HTR-8/SVneo (cell line): Measurements from ENCODE around the gene CYP2C19.
"Not testable (repeated sequence)": the region's sequence is repeated elsewhere in the genome, so short reads cannot be mapped to it uniquely, and the experiment has no call there.

ENCODE experiments used
- DNase-seq: peaks from one replicate; pipeline ENCODE4 v3.0.0; 2011; ENCODE audit warnings: low spot score, mixed read lengths; ENCODE audit not compliant: insufficient read length
- FAIRE-seq: peaks from 2 replicates; lab custom pipeline; 2011; peaks lifted over from hg19 to GRCh38; lab: Jason Lieb, UNC

Gene CYP2C19

GRCh38 chr10:94762393-94762792 is at the start of gene CYP2C19:
CYP2C19 (plus strand) TSS chr10:94762681; CDS start chr10:94762706, 25 bp downstream.
- DNase-seq = no peak
- FAIRE-seq = no peak

GRCh38 chr10:94725871-94726270 is 36.6 kb upstream of the CYP2C19 start:
- DNase-seq (no peak), FAIRE-seq (no peak)

GRCh38 chr10:94735197-94735596 is 27.3 kb upstream of the CYP2C19 start:
- no peak for FAIRE-seq
- no peak for DNase-seq

GRCh38 chr10:94738588-94738987 is 23.9 kb upstream of the CYP2C19 start:
- FAIRE-seq (no peak), DNase-seq (no peak)

- DNase-seq (no peak), FAIRE-seq (no peak)
Observed at GRCh38 chr10:94747137-94747536, 15.3 kb upstream of the CYP2C19 start.

GRCh38 chr10:94747838-94748237 is 14.6 kb upstream of the CYP2C19 start:
- DNase-seq (no peak), FAIRE-seq (no peak)

- no peak for DNase-seq
- FAIRE-seq = no peak
Observed at GRCh38 chr10:94757916-94758315, 4.6 kb upstream of the CYP2C19 start.

GRCh38 chr10:94760586-94761178 is 1.8 kb upstream of the CYP2C19 start:
- DNase-seq (no peak), FAIRE-seq (no peak)

- DNase-seq, FAIRE-seq: not testable (repeated sequence)
Observed at GRCh38 chr10:94775425-94775824, 12.9 kb downstream of the CYP2C19 start.

GRCh38 chr10:94777886-94778458 is 15.5 kb downstream of the CYP2C19 start:
- FAIRE-seq (no peak), DNase-seq (no peak)

- DNase-seq = no peak
- no peak for FAIRE-seq
Observed at GRCh38 chr10:94780844-94781243, 18.4 kb downstream of the CYP2C19 start.

- DNase-seq = no peak
- no peak for FAIRE-seq
Observed at GRCh38 chr10:94784256-94784655, 21.8 kb downstream of the CYP2C19 start.

- no peak for FAIRE-seq
- DNase-seq = no peak
Observed at GRCh38 chr10:94785211-94785610, 22.7 kb downstream of the CYP2C19 start.

GRCh38 chr10:94800551-94800950 is 38.1 kb downstream of the CYP2C19 start:
- FAIRE-seq, DNase-seq: not testable (repeated sequence)

GRCh38 chr10:94803307-94803706 is 40.8 kb downstream of the CYP2C19 start:
- no peak for DNase-seq
- no peak for FAIRE-seq

- DNase-seq, FAIRE-seq: not testable (repeated sequence)
Observed at GRCh38 chr10:94830025-94830424, 67.5 kb downstream of the CYP2C19 start.

- FAIRE-seq (no peak), DNase-seq (no peak)
Observed at GRCh38 chr10:94846204-94846603, 83.7 kb downstream of the CYP2C19 start.

GRCh38 chr10:94850766-94851165 is 88.3 kb downstream of the CYP2C19 start:
- DNase-seq = no peak
- FAIRE-seq = no peak

GRCh38 chr10:94851263-94851662 is 88.8 kb downstream of the CYP2C19 start:
- DNase-seq = no peak
- FAIRE-seq = no peak

GRCh38 chr10:94852438-94852837 is 90.0 kb downstream of the CYP2C19 start:
- FAIRE-seq = no peak
- DNase-seq = no peak

- FAIRE-seq (no peak), DNase-seq (no peak)
Observed at GRCh38 chr10:94853065-94853464, 90.6 kb downstream of the CYP2C19 start.

- FAIRE-seq (no peak), DNase-seq (no peak)
Observed at GRCh38 chr10:94858005-94858404, 95.5 kb downstream of the CYP2C19 start.
